MM.1S (cell line): Measurements from ENCODE around the gene HYOU1.

ENCODE experiments used
- EZH2 ChIP-seq: fragments of 300-600 bp; sonication (generic); optimal IDR thresholded peaks from 2 replicates; pipeline ENCODE3; 2017; ENCODE audit warnings: low read depth, mild to moderate bottlenecking, antibody characterized with exemption, low read length, mixed read lengths
- EZH2phosphoT487 ChIP-seq: fragments of 300-600 bp; sonication (generic); IDR thresholded peaks from 2 replicates; pipeline ENCODE4 v1.6.1; 2018; ENCODE audit warnings: antibody characterized with exemption, low read length
- TF ChIP-seq, protein P1 (sequence below): fragments of 300-600 bp; sonication (generic); IDR thresholded peaks from 2 replicates; pipeline ENCODE4 v1.5.1; 2016; ENCODE audit warnings: antibody characterized with exemption, low read length, mixed read lengths

DNA sequence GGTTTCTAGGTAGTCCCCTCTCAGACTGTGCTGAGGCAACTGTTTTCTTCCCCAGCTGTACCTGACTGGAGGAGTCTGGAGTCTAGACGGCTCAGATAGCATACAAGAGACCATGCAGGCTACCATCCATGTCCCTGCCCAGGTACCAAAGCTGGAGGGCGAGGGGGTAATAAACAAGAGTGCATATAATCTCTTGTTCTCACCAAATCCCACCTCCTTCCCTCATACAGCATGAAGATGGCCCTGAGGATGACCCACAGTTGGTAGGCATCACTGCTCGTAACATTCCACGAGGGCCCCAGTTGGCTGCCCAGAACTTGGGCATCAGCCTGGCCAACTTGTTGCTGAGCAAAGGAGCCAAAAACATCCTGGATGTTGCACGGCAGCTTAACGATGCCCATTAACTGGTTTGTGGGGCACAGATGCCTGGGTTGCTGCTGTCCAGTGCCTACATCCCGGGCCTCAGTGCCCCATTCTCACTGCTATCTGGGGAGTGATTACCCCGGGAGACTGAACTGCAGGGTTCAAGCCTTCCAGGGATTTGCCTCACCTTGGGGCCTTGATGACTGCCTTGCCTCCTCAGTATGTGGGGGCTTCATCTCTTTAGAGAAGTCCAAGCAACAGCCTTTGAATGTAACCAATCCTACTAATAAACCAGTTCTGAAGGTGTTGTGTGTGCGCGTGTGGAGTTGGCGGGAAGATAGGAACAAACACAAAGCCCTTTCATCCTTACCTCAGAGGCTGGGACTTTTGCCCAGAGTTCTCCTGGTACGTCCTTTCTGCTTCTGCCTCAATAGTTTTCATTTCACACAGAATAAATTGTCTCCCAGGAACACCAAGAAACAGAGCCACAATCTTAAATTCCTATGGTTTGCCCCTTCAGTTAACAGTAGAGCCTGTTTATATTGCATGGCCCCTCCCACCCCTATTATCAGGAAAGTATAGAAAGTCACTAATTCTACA lies 36.2 kb upstream of the HYOU1 start:
- TF ChIP-seq, protein P1, sequence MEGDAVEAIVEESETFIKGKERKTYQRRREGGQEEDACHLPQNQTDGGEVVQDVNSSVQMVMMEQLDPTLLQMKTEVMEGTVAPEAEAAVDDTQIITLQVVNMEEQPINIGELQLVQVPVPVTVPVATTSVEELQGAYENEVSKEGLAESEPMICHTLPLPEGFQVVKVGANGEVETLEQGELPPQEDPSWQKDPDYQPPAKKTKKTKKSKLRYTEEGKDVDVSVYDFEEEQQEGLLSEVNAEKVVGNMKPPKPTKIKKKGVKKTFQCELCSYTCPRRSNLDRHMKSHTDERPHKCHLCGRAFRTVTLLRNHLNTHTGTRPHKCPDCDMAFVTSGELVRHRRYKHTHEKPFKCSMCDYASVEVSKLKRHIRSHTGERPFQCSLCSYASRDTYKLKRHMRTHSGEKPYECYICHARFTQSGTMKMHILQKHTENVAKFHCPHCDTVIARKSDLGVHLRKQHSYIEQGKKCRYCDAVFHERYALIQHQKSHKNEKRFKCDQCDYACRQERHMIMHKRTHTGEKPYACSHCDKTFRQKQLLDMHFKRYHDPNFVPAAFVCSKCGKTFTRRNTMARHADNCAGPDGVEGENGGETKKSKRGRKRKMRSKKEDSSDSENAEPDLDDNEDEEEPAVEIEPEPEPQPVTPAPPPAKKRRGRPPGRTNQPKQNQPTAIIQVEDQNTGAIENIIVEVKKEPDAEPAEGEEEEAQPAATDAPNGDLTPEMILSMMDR: no peak
- TF ChIP-seq EZH2phosphoT487 (no peak), EZH2 (no peak)
